Neutrophil (primary cell): Measurements from ENCODE around the gene DES.

Source experiments
- H3K27ac ChIP-seq: fragments of 200-600 bp; sonication (generic); 2 replicates; pipeline ENCODE4 v1.5.1; 2016; ENCODE audit warnings: mild to moderate bottlenecking, moderate library complexity
- H3K27me3 ChIP-seq: fragments of 200-600 bp; sonication (generic); 2 replicates; pipeline ENCODE4 v1.6.0; 2016; ENCODE audit warnings: mild to moderate bottlenecking
- H3K36me3 ChIP-seq: fragments of 200-600 bp; sonication (generic); 2 replicates; pipeline ENCODE4 v1.5.1; 2017
- H3K4me1 ChIP-seq, 2 experiments: fragments of 200-600 bp in 1 of 2; sonication (generic) in 1 of 2; 1 replicate in 1 of 2; 2 replicates in 1 of 2; pipeline versions ENCODE4 v1.5.1 to v1.6.1; 2013 to 2016; ENCODE audit warnings: low read depth in 1 of 2, low read length in 1 of 2, mild to moderate bottlenecking in 1 of 2, moderate library complexity in 1 of 2; ENCODE audit not compliant: control insufficient read depth in 1 of 2, insufficient read depth in 1 of 2
- H3K4me3 ChIP-seq, 2 experiments: fragments of 200-600 bp in 1 of 2; sonication (generic) in 1 of 2; 1 replicate in 1 of 2; 2 replicates in 1 of 2; pipeline ENCODE4 v1.5.1; 2013 to 2016; ENCODE audit warnings: low read depth in 1 of 2, low read length in 1 of 2, mild to moderate bottlenecking in 1 of 2, moderate library complexity in 1 of 2
- H3K9me3 ChIP-seq: fragments of 200-600 bp; sonication (generic); 2 replicates; pipeline ENCODE4 v1.5.1; 2016
- CTCF ChIP-seq: fragments of 200-600 bp; sonication (generic); IDR thresholded peaks from 2 replicates; pipeline ENCODE4 v1.5.1; 2016; ENCODE audit warnings: antibody characterized with exemption

The DES gene

GRCh38 chr2:219435701-219436100 is 17.5 kb downstream of the DES start:
- no peak overlapping the region for H3K4me3 ChIP-seq
- peaks cover 93% of the 10 kb centered on the region for H3K27me3 ChIP-seq
- H3K27ac ChIP-seq, result no peak overlapping the region
- H3K36me3 ChIP-seq, result no peaks in the 10 kb centered on the region
- no peak for TF ChIP-seq CTCF
- H3K4me1 ChIP-seq, result no peaks in the 10 kb centered on the region
- H3K9me3 ChIP-seq, result no peaks in the 10 kb centered on the region

GRCh38 chr2:219436491-219436890 is 18.3 kb downstream of the DES start:
- Histone ChIP-seq H3K27ac (no peak overlapping the region), H3K4me1 (no peaks in the 10 kb centered on the region), H3K27me3 (peaks cover 100% of the 10 kb centered on the region), H3K36me3 (no peaks in the 10 kb centered on the region), H3K9me3 (no peaks in the 10 kb centered on the region), H3K4me3 (no peak overlapping the region)
- no peak for TF ChIP-seq CTCF

GRCh38 chr2:219437141-219437540 is 19.0 kb downstream of the DES start:
- Histone ChIP-seq H3K36me3 (no peaks in the 10 kb centered on the region), H3K9me3 (no peaks in the 10 kb centered on the region), H3K27me3 (peaks cover 100% of the 10 kb centered on the region), H3K27ac (no peak overlapping the region), H3K4me3 (no peak overlapping the region), H3K4me1 (no peaks in the 10 kb centered on the region)
- TF ChIP-seq CTCF, result no peak

GRCh38 chr2:219437690-219438206 is 19.6 kb downstream of the DES start:
- Histone ChIP-seq H3K4me3 (no peak overlapping the region), H3K36me3 (no peaks in the 10 kb centered on the region), H3K9me3 (no peaks in the 10 kb centered on the region), H3K4me1 (no peaks in the 10 kb centered on the region), H3K27me3 (peaks cover 100% of the 10 kb centered on the region), H3K27ac (no peak overlapping the region)
- no peak for TF ChIP-seq CTCF

GRCh38 chr2:219438453-219438852 is 20.3 kb downstream of the DES start:
- Histone ChIP-seq H3K36me3 (no peaks in the 10 kb centered on the region), H3K4me1 (no peaks in the 10 kb centered on the region), H3K27me3 (peaks cover 100% of the 10 kb centered on the region), H3K9me3 (no peaks in the 10 kb centered on the region), H3K4me3 (no peak overlapping the region), H3K27ac (no peak overlapping the region)
- TF ChIP-seq CTCF, result no peak

- Histone ChIP-seq H3K4me3 (no peak overlapping the region), H3K27ac (no peak overlapping the region), H3K36me3 (no peaks in the 10 kb centered on the region), H3K4me1 (no peaks in the 10 kb centered on the region), H3K27me3 (peaks cover 100% of the 10 kb centered on the region), H3K9me3 (no peaks in the 10 kb centered on the region)
- no peak for TF ChIP-seq CTCF
Measured at GRCh38 chr2:219439506-219439905, 21.3 kb downstream of the DES start.
